Measurements from ENCODE around the gene NINJ2.
A peak's percentile ranks its signal among the peaks of the same experiment; 100 is the strongest.
"Not testable (repeated sequence)": the region's sequence is repeated elsewhere in the genome, so short reads cannot be mapped to it uniquely, and the experiment has no call there.

Gene NINJ2

GRCh38 chr12:643475-644302 is 19.6 kb downstream of the NINJ2 start:
- Histone ChIP-seq H3K27me3 (no peaks in the 10 kb centered on the region), H4K20me1 (no peaks in the 10 kb centered on the region), H3K27ac (peak overlapping the region; percentile 97), H3K4me3 (peak overlapping the region; percentile 76), H3K36me3 (no peaks in the 10 kb centered on the region), H3K4me1 (peaks cover 34% of the 10 kb centered on the region), H3K9me3 (no peaks in the 10 kb centered on the region), H3K4me2 (peak overlapping the region; percentile 89), H3K9ac (peak overlapping the region; percentile 91)
- no peak for TF ChIP-seq Cebpa-rat (IDR thresholded peaks at IDR 0.05)

GRCh38 chr12:642633-643474 is 20.4 kb downstream of the NINJ2 start:
- H3K4me2 ChIP-seq: peak overlapping the region; percentile 89
- H3K4me3 ChIP-seq: peak overlapping the region; percentile 76
- no peaks in the 10 kb centered on the region for H3K27me3 ChIP-seq
- peak overlapping the region; percentile 91 for H3K9ac ChIP-seq
- peak overlapping the region; percentile 97 for H3K27ac ChIP-seq
- peaks cover 36% of the 10 kb centered on the region for H3K4me1 ChIP-seq
- H3K36me3 ChIP-seq: no peaks in the 10 kb centered on the region
- TF ChIP-seq Cebpa-rat (IDR thresholded peaks at IDR 0.05): no peak
- H3K9me3 ChIP-seq: no peaks in the 10 kb centered on the region
- H4K20me1 ChIP-seq: no peaks in the 10 kb centered on the region

- H3K27ac ChIP-seq, H3K36me3 ChIP-seq, H3K4me3 ChIP-seq, H4K20me1 ChIP-seq, H3K9me3 ChIP-seq, H3K27me3 ChIP-seq, H3K9ac ChIP-seq, H3K4me2 ChIP-seq: not testable (repeated sequence)
- peaks cover 47% of the 10 kb centered on the region for H3K4me1 ChIP-seq
Measured at GRCh38 chr12:641321-641720, 21.9 kb downstream of the NINJ2 start.

- H3K27ac ChIP-seq: no peak overlapping the region
- H3K9me3 ChIP-seq: no peaks in the 10 kb centered on the region
- H4K20me1 ChIP-seq: no peaks in the 10 kb centered on the region
- H3K36me3 ChIP-seq: no peaks in the 10 kb centered on the region
- no peak overlapping the region for H3K4me2 ChIP-seq
- no peaks in the 10 kb centered on the region for H3K27me3 ChIP-seq
- peaks cover 47% of the 10 kb centered on the region for H3K4me1 ChIP-seq
- no peak for TF ChIP-seq Cebpa-rat (IDR thresholded peaks at IDR 0.05)
- no peak overlapping the region for H3K4me3 ChIP-seq
- H3K9ac ChIP-seq: no peak overlapping the region
Measured at GRCh38 chr12:640773-641172, 22.5 kb downstream of the NINJ2 start.

- TF ChIP-seq Cebpa-rat (IDR thresholded peaks at IDR 0.05): no peak
Measured at GRCh38 chr12:639988-640387, 23.3 kb downstream of the NINJ2 start.

GRCh38 chr12:639566-639965 is 23.7 kb downstream of the NINJ2 start:
- Histone ChIP-seq H4K20me1 (no peaks in the 10 kb centered on the region), H3K4me1 (peaks cover 42% of the 10 kb centered on the region), H3K27ac (no peak overlapping the region), H3K9ac (no peak overlapping the region), H3K4me3 (no peak overlapping the region), H3K36me3 (no peaks in the 10 kb centered on the region), H3K9me3 (no peaks in the 10 kb centered on the region), H3K4me2 (peak overlapping the region; percentile 8), H3K27me3 (no peaks in the 10 kb centered on the region)
- TF ChIP-seq Cebpa-rat (IDR thresholded peaks at IDR 0.05): no peak

More at GRCh38 chr12:639988-640387, 23.3 kb downstream of the NINJ2 start:
- no peak overlapping the region for H3K27ac ChIP-seq
- H3K27me3 ChIP-seq: no peaks in the 10 kb centered on the region
- no peak overlapping the region for H3K4me2 ChIP-seq
- H3K9me3 ChIP-seq: no peaks in the 10 kb centered on the region
- no peak overlapping the region for H3K9ac ChIP-seq
- peaks cover 47% of the 10 kb centered on the region for H3K4me1 ChIP-seq
- no peak overlapping the region for H3K4me3 ChIP-seq
- no peaks in the 10 kb centered on the region for H4K20me1 ChIP-seq
- H3K36me3 ChIP-seq: no peaks in the 10 kb centered on the region

GRCh38 chr12:638953-639557 is 24.2 kb downstream of the NINJ2 start:
- Histone ChIP-seq H3K4me3 (no peak overlapping the region), H3K4me2 (peak overlapping the region; percentile 8), H3K36me3 (no peaks in the 10 kb centered on the region), H3K9me3 (no peaks in the 10 kb centered on the region), H3K27me3 (no peaks in the 10 kb centered on the region), H4K20me1 (no peaks in the 10 kb centered on the region), H3K9ac (no peak overlapping the region), H3K4me1 (peaks cover 37% of the 10 kb centered on the region), H3K27ac (no peak overlapping the region)
- TF ChIP-seq Cebpa-rat (IDR thresholded peaks at IDR 0.05): no peak

GRCh38 chr12:636632-637031 is 26.6 kb downstream of the NINJ2 start:
- Histone ChIP-seq H3K36me3 (no peaks in the 10 kb centered on the region), H3K4me1 (peaks cover 25% of the 10 kb centered on the region), H3K4me2 (peak overlapping the region; percentile 23; the same call in 1 of the 2 replicates), H3K9ac (no peak overlapping the region), H3K27me3 (no peaks in the 10 kb centered on the region), H4K20me1 (no peaks in the 10 kb centered on the region), H3K9me3 (no peaks in the 10 kb centered on the region), H3K27ac (no peak overlapping the region), H3K4me3 (no peak overlapping the region)
- no peak for TF ChIP-seq Cebpa-rat (IDR thresholded peaks at IDR 0.05)

GRCh38 chr12:633731-634130 is 29.5 kb downstream of the NINJ2 start:
- H3K4me1 ChIP-seq: peaks cover 47% of the 10 kb centered on the region

More at GRCh38 chr12:633731-634130, 29.5 kb downstream of the NINJ2 start:
- Histone ChIP-seq H3K4me2 (no peak overlapping the region), H3K9me3 (no peaks in the 10 kb centered on the region), H4K20me1 (no peaks in the 10 kb centered on the region), H3K9ac (no peak overlapping the region), H3K27me3 (no peaks in the 10 kb centered on the region), H3K36me3 (no peaks in the 10 kb centered on the region), H3K4me3 (no peak overlapping the region), H3K27ac (no peak overlapping the region)
- no peak for TF ChIP-seq Cebpa-rat (IDR thresholded peaks at IDR 0.05)
